Middle frontal gyrus (tissue), 1 donor: ENCODE data around the gene EEA1.
"Not testable (repeated sequence)": the region's sequence is repeated elsewhere in the genome, so short reads cannot be mapped to it uniquely, and the experiment has no call there.

ENCODE experiments used
- DNase-seq: peaks from one replicate; pipeline ENCODE4 v3.0.0-alpha.2; 2015; ENCODE audit warnings: low spot score; ENCODE audit errors: extremely low spot score

Gene EEA1

DNA sequence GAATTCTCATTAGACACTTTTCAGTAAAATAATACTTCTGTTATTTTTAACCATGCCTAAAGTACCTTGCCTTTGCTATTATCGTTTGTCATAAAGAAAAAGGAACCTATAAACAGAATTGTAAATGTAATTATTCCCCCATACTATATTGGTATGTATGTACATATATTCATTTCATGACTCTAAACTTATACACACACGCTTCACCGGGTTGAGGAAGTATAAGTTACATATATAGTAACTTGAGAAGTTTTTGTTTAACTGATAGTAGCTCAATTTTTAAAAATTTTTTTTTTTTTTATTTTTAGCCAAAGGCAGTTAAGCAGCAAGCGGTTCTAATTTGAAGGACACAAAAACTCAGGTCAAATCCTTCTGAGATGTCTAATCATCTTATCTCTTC is 118.7 kb downstream of the EEA1 start:
- no peak for DNase-seq

DNA sequence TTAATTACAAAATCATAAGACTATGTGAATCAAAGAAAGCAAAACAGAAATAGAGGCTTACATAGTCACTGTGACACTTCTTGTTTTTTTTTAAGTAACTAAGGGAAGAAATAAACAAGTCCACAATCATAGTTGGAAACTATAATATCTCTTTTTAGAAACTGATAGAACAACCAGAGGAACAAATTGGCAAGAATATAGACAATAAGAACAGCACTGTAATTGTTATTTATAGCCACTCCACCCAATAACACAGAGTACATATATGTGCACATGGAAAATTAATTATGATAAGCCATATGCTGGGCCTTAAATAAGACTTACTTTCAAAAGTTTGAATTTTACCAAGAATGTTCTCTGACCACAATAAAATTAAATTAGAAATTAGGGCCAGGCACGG is 125.2 kb downstream of the EEA1 start:
- DNase-seq = no peak

DNA sequence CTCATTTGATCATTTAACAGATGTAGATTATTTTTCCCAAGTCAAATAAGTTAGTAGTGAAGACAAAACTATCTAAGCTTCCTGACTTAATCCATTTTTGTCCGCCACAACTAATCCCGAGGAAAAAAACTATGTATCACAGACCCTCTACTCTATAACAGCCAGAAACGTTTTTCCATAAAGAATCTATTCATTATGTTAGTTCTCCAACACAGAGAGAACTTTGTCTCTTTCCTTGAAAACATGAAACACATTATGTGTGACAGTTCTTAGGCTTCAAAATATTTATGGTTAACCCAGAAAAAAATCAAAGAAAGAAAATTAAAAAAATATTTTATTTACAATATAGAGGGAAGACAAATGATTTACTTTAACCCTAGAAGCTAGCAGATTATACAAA is 126.2 kb downstream of the EEA1 start:
- DNase-seq = no peak

DNA sequence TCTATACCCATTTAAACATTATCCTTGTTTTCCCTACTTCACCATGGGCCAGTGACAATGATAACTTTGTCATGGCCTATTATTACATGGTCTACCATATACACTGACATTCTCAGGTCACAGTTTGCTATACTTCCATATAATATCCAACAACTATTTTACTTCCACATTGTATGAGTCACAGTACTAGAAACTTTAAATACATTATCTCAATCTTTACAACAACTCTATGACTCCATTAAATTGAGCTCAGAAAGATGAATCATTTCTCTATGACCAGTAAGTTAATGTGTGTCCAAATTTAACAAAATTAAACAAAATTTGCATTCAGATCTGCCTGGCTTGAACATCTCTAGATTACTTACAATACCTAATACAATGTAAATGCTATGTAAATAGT is 132.4 kb downstream of the EEA1 start:
- no peak for DNase-seq

DNA sequence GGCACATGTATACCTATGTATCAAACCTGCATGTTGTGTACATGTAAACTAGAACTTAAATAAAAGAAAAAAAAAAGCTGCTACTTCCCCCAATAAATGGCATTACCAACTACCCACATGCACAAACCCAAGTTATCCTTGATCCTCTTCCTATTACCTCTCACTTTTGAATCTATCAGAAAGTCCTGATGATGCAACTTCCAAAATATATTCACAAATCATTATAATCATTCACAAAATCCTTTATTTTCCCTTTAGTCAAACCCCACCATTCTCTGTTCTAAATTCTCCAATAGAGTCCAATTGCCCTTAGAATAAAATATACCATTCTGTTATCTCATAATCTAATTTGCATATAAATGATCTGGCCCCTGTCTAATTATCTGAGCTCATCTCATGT is 134.3 kb downstream of the EEA1 start:
- DNase-seq = no peak

DNA sequence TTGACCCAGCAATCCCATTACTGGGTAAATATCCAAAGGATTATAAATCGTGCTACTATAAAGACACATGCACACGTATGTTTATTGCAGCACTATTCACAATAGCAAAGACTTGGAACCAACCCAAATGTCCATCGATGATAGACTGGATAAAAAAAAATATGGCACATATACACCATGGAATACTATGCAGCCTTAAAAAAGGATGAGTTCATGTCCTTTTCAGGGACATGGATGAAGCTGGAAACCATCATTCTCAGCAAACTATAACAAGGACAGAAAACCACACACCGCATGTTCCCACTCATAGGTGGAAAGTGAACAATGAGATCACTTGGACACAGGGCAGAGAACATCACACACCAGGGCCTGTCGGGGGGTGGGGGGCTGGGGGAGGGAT is 134.7 kb downstream of the EEA1 start:
- not testable (repeated sequence) for DNase-seq

DNA sequence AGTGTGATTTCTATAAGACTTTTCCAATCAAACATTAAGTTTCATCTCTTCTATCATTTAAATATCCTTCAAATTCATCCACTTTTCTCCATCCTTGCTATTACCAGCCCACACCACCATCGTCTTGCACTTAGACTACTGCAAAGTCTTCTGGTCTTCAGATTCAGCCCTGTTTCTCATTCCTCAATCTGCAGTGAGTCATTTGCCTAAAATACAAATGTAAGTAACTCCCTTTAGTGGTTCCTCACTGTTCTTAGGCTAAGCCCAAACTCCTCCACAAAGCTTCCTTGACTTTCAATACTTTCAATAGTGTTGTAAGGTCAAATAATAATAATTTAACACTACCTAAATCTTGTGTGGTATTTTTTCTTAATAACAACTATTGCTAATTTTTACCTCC is 143.1 kb downstream of the EEA1 start:
- DNase-seq = no peak

DNA sequence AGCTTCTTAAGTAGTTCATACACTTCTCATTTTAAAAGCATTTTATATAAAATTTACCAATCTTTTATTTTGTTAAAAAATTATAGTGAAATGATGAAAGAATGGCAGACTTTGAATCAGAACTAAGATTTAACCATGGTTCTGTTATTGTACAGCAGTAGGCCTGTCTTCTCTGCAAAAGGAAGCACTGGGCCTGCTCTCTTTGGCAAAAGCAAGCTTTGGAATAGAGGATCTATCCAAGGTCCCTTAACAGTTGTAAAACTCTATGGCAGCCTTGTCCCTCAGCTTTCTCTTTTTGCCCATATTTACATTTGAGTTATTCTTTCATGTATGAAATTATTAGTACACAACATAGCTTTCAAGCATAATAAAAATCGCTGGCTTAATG is 143.5 kb downstream of the EEA1 start:
- no peak for DNase-seq

DNA sequence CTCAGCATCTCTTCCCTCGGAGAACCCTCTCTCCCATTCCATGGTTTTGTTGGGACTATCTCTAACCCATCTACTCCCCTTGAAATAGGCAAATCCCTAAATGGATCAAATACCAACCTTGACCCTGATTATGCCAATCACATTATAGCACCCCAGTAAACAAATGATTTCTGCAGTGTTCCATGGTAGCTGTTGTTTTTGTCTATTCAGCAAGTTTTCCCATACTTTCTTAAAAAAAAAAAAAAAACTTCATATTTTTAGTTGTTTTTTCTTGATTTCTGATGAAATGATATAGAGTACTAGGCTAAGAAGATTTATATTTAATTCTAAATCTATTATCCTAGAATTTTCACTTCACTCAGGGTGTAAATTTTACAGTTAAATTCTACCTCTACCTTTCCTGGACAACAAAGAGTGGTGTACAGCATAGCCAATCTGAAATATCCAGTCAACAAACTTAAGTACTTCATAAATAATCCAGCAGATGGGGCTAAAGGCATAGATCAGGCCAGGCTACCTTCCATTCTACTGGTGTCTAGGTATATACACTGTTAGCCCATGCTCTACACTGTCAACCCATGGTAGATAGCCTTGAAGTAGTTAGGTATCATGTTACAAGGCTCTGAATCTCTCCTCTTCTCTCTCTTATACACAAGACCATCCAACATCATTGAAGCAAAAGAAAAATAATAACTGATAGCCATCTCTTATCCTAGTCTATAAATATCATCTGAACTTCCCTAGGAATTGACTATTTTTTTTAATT is 144.1 kb downstream of the EEA1 start:
- DNase-seq = no peak

DNA sequence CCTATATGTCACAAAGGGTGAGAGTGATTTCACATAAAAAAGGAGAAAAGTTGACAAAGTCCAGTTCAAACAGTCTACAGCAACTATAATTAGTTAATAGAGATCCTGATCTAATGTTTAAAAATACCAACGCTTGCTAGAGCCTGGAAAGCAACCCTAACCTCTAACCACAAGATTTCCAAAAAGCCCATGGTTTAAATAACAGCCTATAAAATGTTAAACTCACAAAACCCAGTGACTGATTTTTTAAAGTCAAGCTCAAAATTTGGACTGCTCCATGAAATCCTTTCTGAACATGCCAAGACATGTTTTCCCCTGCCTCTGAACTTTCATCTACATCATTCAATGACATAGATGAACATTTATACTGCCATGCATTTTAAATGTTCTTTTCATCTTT is 144.7 kb downstream of the EEA1 start:
- no peak for DNase-seq

DNA sequence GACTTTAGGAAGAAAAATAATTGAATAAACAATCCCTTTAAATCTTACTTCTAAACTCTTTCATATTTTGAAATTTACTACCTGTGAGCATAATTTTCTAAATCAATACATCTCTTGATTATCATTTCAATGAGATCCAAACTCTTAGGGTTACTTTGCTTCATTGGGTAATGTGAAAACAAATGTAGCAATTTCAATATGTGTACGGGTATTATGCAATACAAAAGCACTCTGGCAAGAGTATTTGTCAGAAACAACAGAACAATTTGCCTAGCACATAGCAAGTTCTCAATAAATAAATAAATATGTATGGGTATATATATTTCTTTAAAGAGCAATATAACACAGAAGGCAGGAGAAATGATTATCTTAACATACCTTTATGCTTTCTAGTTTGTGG is 149.2 kb downstream of the EEA1 start:
- no peak for DNase-seq

DNA sequence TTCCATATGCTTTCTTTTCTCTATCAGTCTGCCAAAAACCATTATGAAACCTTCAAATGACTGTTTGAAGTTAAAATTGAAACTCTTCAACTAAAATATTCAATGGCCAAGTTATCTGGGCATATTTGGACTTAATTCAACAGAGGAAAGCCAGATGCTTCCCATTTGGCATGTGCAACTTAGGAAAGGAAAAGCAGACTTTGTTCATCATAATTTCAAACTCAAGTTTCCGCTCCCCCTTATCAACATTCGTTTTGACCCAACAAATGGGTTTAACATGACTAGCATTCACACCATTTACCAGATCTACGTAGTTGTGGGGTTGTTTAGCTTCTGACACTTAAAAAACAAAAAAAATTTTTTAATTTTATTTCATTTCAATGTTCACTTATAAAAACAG is 150.6 kb downstream of the EEA1 start:
- DNase-seq = no peak

DNA sequence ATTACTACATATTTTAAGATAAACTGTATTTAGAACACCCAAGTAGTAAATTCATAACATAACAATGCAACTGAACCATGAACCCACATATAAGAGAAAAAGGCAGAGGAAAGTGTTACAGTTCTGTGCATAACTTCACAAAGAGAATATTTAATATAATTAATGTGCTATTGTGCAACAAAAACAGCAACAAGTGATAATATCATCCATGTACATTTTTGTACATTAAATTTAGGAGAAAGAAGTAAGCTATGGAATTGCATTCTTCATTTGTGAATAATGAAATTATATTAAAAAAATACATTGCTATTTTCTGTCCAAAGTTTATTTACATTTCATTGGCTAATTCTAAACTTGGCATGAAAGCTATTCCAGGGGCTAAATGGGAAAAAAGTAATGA is 153.7 kb downstream of the EEA1 start:
- no peak for DNase-seq

DNA sequence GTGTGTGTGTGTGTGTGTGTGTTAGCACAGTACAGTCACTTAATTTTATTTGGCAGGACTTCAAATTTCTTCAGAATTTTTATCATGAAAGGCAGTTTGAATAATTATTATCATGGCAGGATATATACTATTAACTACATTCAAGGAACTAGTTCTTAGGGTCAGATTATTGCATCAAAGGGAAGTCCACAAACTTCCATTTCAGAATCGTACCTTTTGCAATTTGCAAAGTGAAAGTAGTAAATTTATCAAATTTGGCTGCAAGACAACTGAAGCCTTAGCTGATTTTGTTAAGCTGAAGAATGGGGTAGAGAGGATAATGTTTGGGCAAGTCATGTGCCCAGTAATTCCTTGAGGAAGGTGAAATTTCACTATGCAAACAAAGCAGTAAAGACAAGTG is 158.1 kb downstream of the EEA1 start:
- no peak for DNase-seq

DNA sequence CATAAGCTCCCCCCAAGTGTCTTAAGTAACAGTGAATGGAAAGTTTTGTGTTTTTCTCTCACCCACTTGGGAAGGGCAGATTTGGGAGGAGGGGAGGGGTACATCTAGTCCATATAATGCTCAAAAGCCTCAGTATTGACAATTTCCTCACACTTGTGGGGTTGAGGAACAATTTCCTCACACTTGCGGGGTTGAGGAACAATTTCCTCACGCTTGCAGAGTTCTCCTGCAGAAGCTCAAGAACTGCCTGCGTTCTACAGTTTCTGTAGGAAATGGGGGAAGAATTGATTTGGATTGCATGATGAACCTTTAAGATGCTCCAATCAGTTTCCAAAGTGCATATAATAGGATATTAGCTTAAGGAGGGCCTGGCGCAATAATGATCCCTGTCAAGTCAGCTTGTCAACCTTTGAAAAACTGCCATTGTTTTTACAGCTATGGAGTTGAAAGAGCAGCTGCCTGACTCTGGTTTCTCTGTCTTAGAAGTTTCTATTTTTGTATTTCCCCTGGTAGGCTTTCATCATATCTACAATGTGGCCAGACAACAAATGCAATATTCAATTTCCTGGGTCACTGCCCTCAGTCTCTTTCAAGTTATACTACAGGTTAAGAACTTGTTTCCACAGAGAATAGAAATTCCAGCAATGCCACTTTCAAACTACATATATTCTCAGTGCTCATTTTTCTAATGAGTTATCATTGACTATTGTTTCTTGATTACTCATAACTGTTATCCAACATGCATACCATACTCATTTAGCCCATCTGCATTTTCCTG is 159.8 kb downstream of the EEA1 start:
- no peak for DNase-seq

DNA sequence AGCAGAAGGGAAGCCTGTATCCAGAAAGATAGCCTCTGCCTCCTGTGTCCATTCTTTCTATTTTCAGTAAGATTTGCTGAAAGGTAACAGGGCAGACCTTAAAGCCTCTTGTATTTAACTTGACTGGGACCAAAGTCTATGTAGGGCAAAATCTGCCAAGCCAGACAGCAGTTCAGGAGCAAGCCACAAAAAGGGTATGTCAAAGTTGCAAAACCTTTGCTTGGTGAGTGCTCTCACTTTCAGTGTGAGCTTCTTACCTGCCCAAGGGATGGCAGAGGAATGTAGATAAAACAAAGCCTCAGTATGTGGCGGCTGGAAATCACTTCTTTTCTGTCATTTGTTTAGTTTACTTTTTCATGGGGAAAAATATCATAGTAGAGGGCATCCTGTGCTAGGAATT is 163.2 kb downstream of the EEA1 start:
- DNase-seq = no peak

DNA sequence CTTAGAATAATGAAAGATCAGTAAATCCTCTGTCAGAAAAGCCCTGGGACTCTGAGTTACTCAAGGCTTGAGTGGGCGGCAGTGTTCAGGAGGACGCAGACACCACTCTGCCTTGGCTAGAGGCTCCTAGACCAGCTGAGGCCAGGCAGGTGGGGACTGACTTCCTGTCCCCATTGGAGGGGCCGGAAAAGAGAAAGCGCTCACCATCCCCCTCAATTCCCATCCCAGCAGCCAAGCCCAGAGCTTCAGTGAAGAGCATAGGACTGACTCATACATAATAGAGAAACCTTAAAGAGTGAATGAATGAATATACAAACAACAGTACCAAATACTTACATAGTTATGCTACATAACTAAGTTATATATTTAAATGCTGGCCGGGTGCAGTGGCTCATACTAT is 164.3 kb downstream of the EEA1 start:
- no peak for DNase-seq

DNA sequence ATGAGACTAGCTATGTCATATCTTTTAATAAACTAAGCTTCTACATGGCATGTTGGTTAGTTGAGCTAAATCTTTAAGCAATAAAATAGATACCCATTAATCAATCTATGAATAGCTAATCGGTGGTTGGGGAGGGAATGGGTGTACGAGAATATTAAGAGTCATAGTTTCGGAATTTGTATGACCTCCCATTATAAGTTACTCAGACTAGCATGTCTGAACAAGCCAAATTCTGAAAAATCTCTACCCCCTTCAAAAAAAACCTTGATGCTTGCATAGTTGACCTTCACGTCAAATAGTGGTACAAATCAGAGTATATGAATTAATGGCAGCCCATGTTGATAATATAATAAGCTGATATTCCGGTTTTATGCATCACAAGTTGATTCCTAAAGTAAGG is 166.3 kb downstream of the EEA1 start:
- no peak for DNase-seq

DNA sequence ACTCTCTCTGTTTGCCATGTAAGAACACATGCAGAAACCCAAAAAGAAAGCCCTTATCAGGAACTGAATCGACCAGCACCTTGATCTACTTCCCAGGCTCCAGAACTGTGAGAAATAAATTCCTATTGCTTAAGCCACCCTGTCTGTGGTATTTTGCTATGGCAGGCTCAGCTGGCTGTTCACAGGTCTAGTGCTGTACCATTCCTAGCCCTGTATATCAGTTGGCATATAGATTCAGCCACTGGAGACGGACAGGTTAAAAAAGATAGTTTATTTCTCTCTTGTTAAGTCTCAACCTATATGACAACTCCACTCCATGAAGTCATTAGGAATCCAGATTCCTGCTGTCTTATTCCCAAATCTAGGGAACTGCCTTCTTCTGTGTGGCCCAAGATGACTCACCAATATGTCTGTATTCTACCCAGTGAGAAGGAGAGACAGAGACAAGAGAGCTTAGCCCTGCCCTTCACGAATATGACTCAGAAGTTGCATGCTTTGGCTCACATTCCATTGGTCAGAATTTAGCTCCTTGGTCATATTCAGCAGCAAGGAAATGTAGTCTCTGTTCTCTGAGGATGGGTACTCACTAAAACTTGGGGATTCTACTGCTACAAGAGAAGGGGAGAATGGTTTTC is 169.3 kb downstream of the EEA1 start:
- no peak for DNase-seq

DNA sequence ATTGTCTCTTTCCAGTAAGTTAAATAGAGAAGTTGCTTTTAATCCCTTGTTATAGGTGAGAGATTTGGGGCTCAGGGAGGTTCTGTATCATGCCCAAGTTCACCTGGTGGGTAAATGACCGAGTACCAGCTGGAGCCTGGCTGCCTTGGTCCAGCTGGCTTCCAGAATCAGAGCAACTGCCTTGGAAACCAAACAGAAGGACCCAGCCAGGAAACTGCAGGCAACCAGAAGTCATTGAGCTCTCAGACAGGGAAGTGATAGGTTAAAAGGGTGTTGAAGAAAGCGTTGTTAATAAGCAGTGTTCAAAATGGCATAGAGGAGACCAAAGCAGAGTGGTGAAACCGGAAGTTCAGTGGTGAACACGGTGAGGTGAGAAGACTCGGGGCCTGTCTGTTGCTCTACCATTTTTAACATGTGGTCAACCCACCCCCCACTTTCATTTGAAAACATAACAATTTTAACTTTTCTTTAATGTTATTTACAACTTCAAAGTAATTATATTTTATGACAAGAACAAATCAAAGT is 171.4 kb downstream of the EEA1 start:
- no peak for DNase-seq

DNA sequence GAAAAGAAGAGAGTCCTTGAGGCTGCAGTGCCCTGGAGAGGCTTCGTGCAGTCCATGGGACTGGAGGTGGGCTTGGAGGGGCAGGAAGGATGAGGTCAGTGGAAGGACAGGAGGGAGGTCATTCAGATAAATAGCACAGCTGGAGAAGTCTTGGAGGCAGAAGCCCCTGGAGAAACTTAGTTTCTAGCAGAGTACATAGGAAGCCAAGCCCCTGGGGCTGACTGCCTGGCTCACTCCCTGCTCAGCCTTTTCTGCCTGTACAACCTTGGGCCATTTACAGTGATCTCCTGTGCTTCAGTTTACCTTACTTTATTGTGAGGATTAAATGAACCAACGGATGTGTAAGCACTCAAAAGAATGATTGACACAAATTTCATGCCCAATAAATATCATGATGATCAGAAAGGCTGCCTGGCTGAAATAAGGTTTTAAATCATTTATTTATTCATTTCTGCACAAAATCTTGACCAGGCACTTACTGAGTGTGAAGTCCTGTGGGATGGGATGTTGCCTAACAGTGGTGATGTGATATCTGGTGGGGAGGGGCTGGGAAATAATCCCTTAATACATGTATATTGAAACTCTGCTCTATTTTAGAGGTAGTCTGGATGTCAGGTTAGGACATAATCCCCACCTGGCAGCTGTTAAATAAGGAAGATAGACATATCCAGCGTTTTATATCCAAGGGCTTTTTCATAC is 172.0 kb downstream of the EEA1 start:
- DNase-seq = no peak
